Kidney (tissue), 14 donors: ENCODE measurements around the gene CMSS1. TPM values are rescaled to one million over a fixed set of nuclear protein-coding genes. Genes with fewer than 3 reads are reported as not detected.

Experiments
- DNase-seq, 5 donors: peaks; one replicate each; pipeline ENCODE4 v3.0.0-alpha.2; 2013 to 2020
- FAIRE-seq: peaks from 2 replicates; lab custom pipeline; 2012; peaks lifted over from hg19 to GRCh38; lab: Jason Lieb, UNC
- H3K27ac ChIP-seq, 2 donors: one replicate each; pipeline ENCODE4 v1.7.0; 2013; ENCODE audit warnings: low read depth in 2 of 2, low read length in 2 of 2, inconsistent platforms in 1 of 2
- H3K27me3 ChIP-seq: one replicate; pipeline ENCODE4 v1.7.1; 2013; ENCODE audit warnings: low read length, inconsistent platforms; ENCODE audit not compliant: control insufficient read depth, insufficient read depth
- H3K36me3 ChIP-seq, 3 donors: one replicate each; pipeline versions ENCODE4 v1.7.0 to v1.7.1; 2013; ENCODE audit warnings: low read length in 3 of 3, control low read depth in 1 of 3, inconsistent platforms in 1 of 3; ENCODE audit not compliant: insufficient read depth in 3 of 3, control insufficient read depth in 2 of 3
- H3K4me1 ChIP-seq, 3 donors: one replicate each; pipeline versions ENCODE4 v1.7.0 to v1.7.1; 2013; ENCODE audit warnings: low read length in 3 of 3, inconsistent platforms in 1 of 3, low read depth in 1 of 3; ENCODE audit not compliant: control insufficient read depth in 2 of 3, insufficient read depth in 2 of 3
- H3K4me3 ChIP-seq, 3 donors: one replicate each; pipeline versions ENCODE4 v1.7.0 to v1.8.1; 2013; ENCODE audit warnings: low read length in 3 of 3, control low read depth in 1 of 3, inconsistent platforms in 1 of 3
- H3K9ac ChIP-seq, 3 donors: one replicate each; pipeline versions ENCODE4 v1.7.0 to v1.7.1; 2013; ENCODE audit warnings: low read length in 3 of 3, control low read depth in 1 of 3, inconsistent platforms in 1 of 3
- H3K9me3 ChIP-seq, 3 donors: one replicate each; pipeline versions ENCODE4 v1.7.0 to v1.7.1; 2013; ENCODE audit warnings: low read length in 3 of 3, control low read depth in 1 of 3, inconsistent platforms in 1 of 3; ENCODE audit not compliant: control insufficient read depth in 2 of 3, insufficient read depth in 1 of 3
- CTCF ChIP-seq: IDR thresholded peaks from 3 replicates; pipeline ENCODE4 v1.5.1; 2012; ENCODE audit warnings: mild to moderate bottlenecking, moderate library complexity, borderline replicate concordance; ENCODE audit not compliant: insufficient read depth; ENCODE audit errors: extremely low read depth
- intact Hi-C: fragments of 100-400 bp; cut with DNase I; formaldehyde crosslinking; loops from one replicate; pipeline ENCODE4 v1.11.1; 2022
- polyA plus RNA-seq: library from polyadenylated mRNA; stranded (reverse); fragments of 350-450 nt; fragmentation: Illumina TruSeq; extraction: RNeasy Lipid Tissue Mini Kit (QIAGEN cat#74804); gene quantifications from one replicate; pipeline ENCODE4 v1.2.3, GENCODE V29; 2014; ENCODE audit warnings: low read depth, low replicate concordance; ENCODE audit not compliant: insufficient read depth
- total RNA-seq: library from RNA; stranded (reverse); fragmentation: NEBNext Ultra II Directional; extraction: Animal tissue kit (Norgen Biotek cat#: 25700); gene quantifications from one replicate; pipeline ENCODE4 v1.2.1, GENCODE V29; 2021
- donor health status: control.
- donor health status: control.
- donor health status: control.
- donor health status: control.
- donor health status: control.
- donor health status: DM: yes; HTN: yes; CAD: no.
- donor health status: Normal renal cell carcinoma (clear cell type).

The CMSS1 gene
- total and polyA plus RNA-seq, 2 donors from 2014 or later, result 26.4 to 27.0 TPM

GRCh38 chr3:99809565-99809964, 8.1 kb upstream of the CMSS1 start:
- Histone ChIP-seq H3K9me3 (peaks cover 0 to 7% (median 3%) of the 10 kb centered on the region in 3 donors), H3K4me3 (no peak overlapping the region), H3K4me1 (no peaks in the 10 kb centered on the region), H3K27me3 (no peaks in the 10 kb centered on the region), H3K27ac (no peak overlapping the region), H3K36me3 (no peaks in the 10 kb centered on the region), H3K9ac (no peak overlapping the region)
- DNase-seq (no peak), FAIRE-seq (no peak)
- intact Hi-C loops, result no loop called here
- TF ChIP-seq CTCF, result no peak

GRCh38 chr3:99810403-99810802, 7.3 kb upstream of the CMSS1 start:
- intact Hi-C loops, result no loop called here
- H3K27ac ChIP-seq, result no peak overlapping the region
- no peaks in the 10 kb centered on the region for H3K27me3 ChIP-seq
- H3K4me1 ChIP-seq, result no peaks in the 10 kb centered on the region
- no peak for TF ChIP-seq CTCF
- no peak for FAIRE-seq
- no peak for DNase-seq
- H3K9ac ChIP-seq, result no peak overlapping the region
- H3K36me3 ChIP-seq, result no peaks in the 10 kb centered on the region
- H3K4me3 ChIP-seq, result no peak overlapping the region
- H3K9me3 ChIP-seq, result no peaks in the 10 kb centered on the region

GRCh38 chr3:99817047-99817436, 620 bp upstream of the CMSS1 start:
- Histone ChIP-seq H3K27ac (peak overlapping the region; percentile 78 to 95), H3K4me1 (peaks cover 0 to 13% (median 0%) of the 10 kb centered on the region in 3 donors), H3K4me3 (peak overlapping the region; percentile 88 to 96 (median 91)), H3K27me3 (no peaks in the 10 kb centered on the region), H3K36me3 (no peaks in the 10 kb centered on the region), H3K9ac (peak overlapping the region; percentile 74 to 93 (median 86)), H3K9me3 (no peaks in the 10 kb centered on the region)
- DNase-seq (peak in 2 of 5 donors; percentile 48 to 54), FAIRE-seq (no peak)
- intact Hi-C loops, result no loop called here
- TF ChIP-seq CTCF, result no peak

GRCh38 chr3:99818818-99819217, 1.2 kb downstream of the CMSS1 start:
- Histone ChIP-seq H3K9ac (no peak overlapping the region), H3K27ac (no peak overlapping the region)

More at GRCh38 chr3:99818818-99819217, 1.2 kb downstream of the CMSS1 start:
- Histone ChIP-seq H3K27me3 (no peaks in the 10 kb centered on the region), H3K9me3 (no peaks in the 10 kb centered on the region), H3K4me1 (peaks cover 0 to 13% (median 0%) of the 10 kb centered on the region in 3 donors), H3K4me3 (peak overlapping the region in 2 of 3 donors; percentile 88 to 96), H3K36me3 (no peaks in the 10 kb centered on the region)
- no peak for FAIRE-seq
- intact Hi-C loops, result no loop called here
- DNase-seq, result no peak
- no peak for TF ChIP-seq CTCF
